Sciatic nerve (tissue), 2 donors: ENCODE measurements around the gene FOXP4. TPM values are rescaled to one million over a fixed set of nuclear protein-coding genes. Genes with fewer than 3 reads are reported as not detected.

Experiments
- ATAC-seq: fragments of 200-7000 bp; cut with Tn5 transposase; one replicate; pipeline ENCODE4 v1.9.1; 2020; ENCODE audit warnings: mild to moderate bottlenecking, moderate library complexity
- DNase-seq: peaks from one replicate; pipeline ENCODE4 v3.0.0-alpha.2; 2020; ENCODE audit warnings: low spot score
- intact Hi-C: fragments of 100-400 bp; cut with DNase I; formaldehyde crosslinking; loops from one replicate; pipeline ENCODE4 v1.14.2; 2022
- total RNA-seq: library from RNA; stranded (reverse); fragmentation: NEBNext Ultra II Directional; extraction: Animal tissue kit (Norgen Biotek cat#: 25700); gene quantifications from one replicate; pipeline ENCODE4 v1.2.1, GENCODE V29; 2021
- donor health status: DM: no; HTN: no; CAD: no.
- donor health status: DM: no; HTN: no; CAD: no.

Gene FOXP4
- total RNA-seq, 1 donor from 2014 or later: 39.2 TPM

GRCh38 chr6:41541364-41541763 lies 4.8 kb upstream of the FOXP4 start:
- ATAC-seq (no peak), DNase-seq (no peak)
- intact Hi-C loops: no loop called here

- intact Hi-C loops: no loop called here
- ATAC-seq: no peak
- no peak for DNase-seq
Observed at GRCh38 chr6:41543087-41543486, 3.1 kb upstream of the FOXP4 start.

DNA sequence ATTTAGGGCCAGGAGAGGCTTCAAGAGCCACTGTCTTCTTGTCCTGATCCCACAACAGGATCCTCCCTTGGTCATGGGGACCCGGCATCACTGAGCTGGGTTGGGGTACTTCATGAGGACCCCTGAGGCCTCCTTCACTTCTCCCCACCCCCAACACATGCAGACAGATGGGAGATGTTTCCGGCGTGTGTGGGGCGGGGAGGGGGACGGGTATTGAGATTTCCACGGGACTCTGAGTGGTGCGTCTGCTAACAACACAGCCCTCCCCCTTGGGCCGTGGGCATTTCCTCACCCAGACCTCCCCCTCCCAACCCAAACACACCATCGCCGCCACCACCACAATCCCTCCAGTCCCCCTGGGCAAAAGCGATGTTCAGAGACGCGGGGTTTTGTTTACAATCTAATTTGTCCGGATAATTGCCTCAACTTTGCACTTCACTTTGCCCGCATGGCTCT lies 906 bp upstream of the FOXP4 start:
- intact Hi-C loops: no loop called here
- DNase-seq (no peak), ATAC-seq (no peak)

- peak; percentile 27 for ATAC-seq
- intact Hi-C loops: no loop called here
- DNase-seq: no peak
Observed at GRCh38 chr6:41546475-41546865, 289 bp downstream of the FOXP4 start.

- peak; percentile 15 for ATAC-seq
- no peak for DNase-seq
Observed at GRCh38 chr6:41546866-41547798, 951 bp downstream of the FOXP4 start.

DNA sequence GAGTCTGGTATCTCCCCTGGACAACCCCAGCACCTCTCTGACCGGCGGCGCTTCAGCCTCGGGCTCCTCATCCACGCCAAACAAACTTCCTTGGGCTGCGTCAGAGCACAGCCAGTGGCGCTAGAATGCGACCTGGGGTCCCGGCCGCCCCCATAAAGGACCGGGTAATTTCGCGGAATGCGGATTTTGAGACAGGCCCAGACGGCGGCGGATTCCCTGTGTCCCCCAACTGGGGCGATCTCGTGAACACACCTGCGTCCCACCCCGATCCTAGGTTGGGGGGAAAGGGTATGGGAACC lies 1.6 kb downstream of the FOXP4 start:
- no peak for DNase-seq
- ATAC-seq: peak; percentile 11
- intact Hi-C loops: no loop called here

More at GRCh38 chr6:41546866-41547798, 951 bp downstream of the FOXP4 start:
- intact Hi-C loops: no loop called here

DNA sequence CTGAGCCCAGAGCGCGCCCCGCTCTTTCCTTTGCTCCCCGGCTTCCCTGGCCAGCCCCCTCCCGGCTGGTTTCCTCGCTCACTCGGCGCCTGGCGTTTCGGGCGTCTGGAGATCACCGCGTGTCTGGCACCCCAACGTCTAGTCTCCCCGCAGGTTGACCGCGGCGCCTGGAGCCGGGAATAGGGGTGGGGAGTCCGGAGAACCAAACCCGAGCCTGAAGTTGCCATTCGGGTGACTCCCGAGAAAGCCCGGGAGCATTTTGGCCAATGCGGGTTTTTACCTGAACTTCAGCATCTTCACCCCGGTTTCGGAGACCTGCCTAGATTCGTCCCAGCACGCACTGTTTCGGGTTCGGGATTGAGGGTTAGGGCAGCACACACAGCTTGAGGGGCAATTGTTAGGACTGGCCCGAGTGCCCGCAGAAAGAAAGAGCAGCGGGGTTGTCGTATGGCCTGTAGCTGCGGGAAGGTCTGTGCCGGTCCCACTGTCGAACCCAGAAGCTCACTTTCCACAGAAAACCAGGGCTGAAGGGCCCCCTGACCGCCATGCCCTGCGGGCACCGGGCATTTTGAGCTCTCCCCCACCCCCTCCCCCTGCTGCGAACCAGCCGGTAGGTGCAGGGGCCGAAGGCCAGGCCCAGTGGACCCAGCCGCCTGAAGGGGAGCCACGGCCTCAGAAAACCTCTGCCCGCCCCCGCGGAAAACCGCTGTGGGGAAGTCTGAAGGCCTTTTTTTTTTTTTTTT lies 2.1 kb downstream of the FOXP4 start:
- DNase-seq: no peak
- intact Hi-C loops: no loop called here
- ATAC-seq: no peak

GRCh38 chr6:41548841-41549642 lies 2.9 kb downstream of the FOXP4 start:
- intact Hi-C loops: no loop called here
- ATAC-seq: no peak
- DNase-seq: no peak

DNA sequence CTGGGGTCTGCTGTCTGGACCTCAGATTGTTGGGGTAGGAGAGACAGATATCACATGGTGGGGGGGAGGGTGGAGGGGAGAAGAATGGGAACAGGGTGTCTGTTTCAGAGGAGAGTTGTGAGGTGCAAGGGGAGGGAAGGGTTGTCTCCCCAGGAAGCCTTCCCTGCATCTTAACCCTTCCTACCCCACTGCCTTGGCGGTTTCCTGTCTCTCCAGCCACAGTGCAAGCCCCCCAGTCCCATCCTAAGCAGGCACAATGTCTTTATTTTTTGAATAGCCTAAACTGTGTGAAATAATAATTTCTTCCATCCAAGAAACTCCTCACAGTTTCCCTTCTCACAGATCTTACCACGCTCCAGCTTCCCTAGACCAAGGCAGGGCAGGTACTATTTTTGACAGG lies 3.5 kb downstream of the FOXP4 start:
- DNase-seq (no peak), ATAC-seq (no peak)
- intact Hi-C loops: no loop called here

- intact Hi-C loops: no loop called here
- DNase-seq (no peak), ATAC-seq (no peak)
Observed at GRCh38 chr6:41551086-41551700, 5.0 kb downstream of the FOXP4 start.

GRCh38 chr6:41551857-41552256 lies 5.7 kb downstream of the FOXP4 start:
- ATAC-seq (no peak), DNase-seq (no peak)
- intact Hi-C loops: no loop called here

- intact Hi-C loops: no loop called here
- ATAC-seq: no peak
- no peak for DNase-seq
Observed at GRCh38 chr6:41552723-41553122, 6.5 kb downstream of the FOXP4 start.

DNA sequence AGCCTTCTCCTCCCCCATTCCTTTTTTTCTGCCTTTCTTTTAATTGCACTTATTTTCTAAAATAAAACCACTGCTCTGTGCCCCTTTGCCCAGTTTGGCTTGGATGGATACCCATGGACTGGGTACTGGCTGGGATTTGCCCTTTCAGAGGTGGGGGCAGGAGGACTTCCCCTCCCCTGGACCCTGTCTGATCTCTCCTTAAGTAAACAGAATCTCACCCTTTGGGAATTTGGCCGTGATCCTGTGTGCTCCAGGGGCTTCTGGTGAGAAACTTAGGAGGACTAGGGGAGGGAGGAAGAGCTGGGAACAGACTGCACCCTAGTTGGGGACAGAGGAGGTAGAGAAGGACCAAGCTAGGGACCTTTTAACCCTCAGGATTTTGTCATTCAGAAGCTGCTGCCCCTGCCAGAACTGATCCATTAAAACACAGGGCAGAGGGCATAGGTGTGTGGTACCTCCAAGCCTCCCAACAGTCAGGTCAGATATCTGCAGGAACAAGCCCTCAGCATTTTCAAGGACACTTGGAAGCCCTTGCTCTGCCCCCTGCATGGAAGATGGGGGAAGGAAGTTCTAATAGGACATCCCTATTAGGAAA lies 7.3 kb downstream of the FOXP4 start:
- intact Hi-C loops: no loop called here
- no peak for ATAC-seq

DNA sequence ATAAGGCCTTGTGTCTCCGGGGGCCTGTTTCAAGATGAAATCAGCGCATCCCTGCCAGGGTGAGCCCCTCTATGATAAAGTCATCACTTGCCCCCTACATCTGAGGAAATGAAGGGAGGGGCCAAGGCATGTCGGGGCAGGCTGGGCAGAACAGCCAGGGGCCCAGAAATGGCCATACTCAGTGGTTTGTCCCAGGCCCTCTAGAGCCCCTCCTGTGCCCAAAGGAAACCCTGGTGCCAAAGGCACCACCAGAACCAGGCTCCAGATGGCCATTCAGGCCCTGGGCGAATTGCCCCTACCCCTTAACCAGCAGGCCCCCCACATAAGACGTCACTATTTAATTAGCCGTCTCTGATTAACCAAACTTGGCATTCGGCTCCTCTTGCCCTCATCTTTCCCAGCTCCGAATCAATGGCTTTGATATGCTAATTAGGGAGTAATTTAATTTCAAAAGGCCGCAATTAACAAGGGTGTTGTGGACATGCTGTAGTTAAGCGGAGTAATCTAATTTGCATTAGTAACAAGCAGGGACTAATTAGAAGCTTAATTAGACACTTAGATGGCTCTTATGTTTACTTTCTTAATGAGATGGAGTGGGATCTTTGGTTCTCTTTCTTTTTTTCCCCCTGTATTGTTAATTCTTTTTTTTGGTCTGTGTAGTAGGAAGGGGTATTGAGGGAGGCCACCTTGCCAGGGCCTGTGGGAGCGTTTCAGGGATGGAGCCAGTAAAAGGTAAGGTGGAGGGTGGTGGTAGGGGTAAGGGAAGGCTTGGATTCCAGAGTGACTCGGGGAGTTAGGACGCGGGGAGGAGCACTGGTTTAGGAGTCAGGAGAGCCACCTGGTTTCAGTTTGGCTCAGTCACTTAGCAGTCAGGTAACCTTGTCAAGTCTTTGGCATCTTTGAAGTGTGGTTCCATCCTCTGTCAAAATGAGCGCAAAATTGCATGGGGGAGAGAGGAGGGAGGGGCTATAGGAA lies 9.4 kb downstream of the FOXP4 start:
- ATAC-seq: no peak
- DNase-seq: no peak
- intact Hi-C loops: no loop called here

More for the DNA sequence above, 7.3 kb downstream of the FOXP4 start:
- no peak for DNase-seq

- DNase-seq: no peak
- ATAC-seq: no peak
- intact Hi-C loops: no loop called here
Observed at GRCh38 chr6:41557335-41557734, 11.2 kb downstream of the FOXP4 start.

GRCh38 chr6:41558033-41558807 lies 12.0 kb downstream of the FOXP4 start:
- no peak for DNase-seq
- ATAC-seq: no peak
- intact Hi-C loops: no loop called here
